Measurements from ENCODE around the gene MYH7.

GRCh38 chr14:23364164-23365035 lies 71.1 kb downstream of the MYH7 start:
- TF ChIP-seq, protein P1, sequence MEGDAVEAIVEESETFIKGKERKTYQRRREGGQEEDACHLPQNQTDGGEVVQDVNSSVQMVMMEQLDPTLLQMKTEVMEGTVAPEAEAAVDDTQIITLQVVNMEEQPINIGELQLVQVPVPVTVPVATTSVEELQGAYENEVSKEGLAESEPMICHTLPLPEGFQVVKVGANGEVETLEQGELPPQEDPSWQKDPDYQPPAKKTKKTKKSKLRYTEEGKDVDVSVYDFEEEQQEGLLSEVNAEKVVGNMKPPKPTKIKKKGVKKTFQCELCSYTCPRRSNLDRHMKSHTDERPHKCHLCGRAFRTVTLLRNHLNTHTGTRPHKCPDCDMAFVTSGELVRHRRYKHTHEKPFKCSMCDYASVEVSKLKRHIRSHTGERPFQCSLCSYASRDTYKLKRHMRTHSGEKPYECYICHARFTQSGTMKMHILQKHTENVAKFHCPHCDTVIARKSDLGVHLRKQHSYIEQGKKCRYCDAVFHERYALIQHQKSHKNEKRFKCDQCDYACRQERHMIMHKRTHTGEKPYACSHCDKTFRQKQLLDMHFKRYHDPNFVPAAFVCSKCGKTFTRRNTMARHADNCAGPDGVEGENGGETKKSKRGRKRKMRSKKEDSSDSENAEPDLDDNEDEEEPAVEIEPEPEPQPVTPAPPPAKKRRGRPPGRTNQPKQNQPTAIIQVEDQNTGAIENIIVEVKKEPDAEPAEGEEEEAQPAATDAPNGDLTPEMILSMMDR (IDR thresholded peaks at IDR 0.05; ENCODE audit: insufficient read depth, low read depth, low read length), result no peak
- TF ChIP-seq EZH2 (IDR thresholded peaks at IDR 0.05; ENCODE audit: insufficient read depth, low read length), result no peak

Measured in astrocyte (in vitro differentiated cells and primary cell).